Hematopoietic multipotent progenitor cell treated with erythropoietin and hydrocortisone succinate and interleukin-3 and kit ligand, for 15 days (in vitro differentiated cells): Measurements from ENCODE around the gene CD34.
"Not testable (repeated sequence)": the region's sequence is repeated elsewhere in the genome, so short reads cannot be mapped to it uniquely, and the experiment has no call there.

Experiments used
- DNase-seq: peaks from one replicate; pipeline ENCODE4 v3.0.0-alpha.2; 2015; ENCODE audit warnings: low spot score

CD34 gene

GRCh38 chr1:207910591-207911354 lies at the start of gene CD34:
TSS of gene CD34 (minus strand) at chr1:207911125. CDS start at chr1:207911080, 45 bp downstream.
- DNase-seq: no peak

- DNase-seq: no peak
These were observed 49.4 kb upstream of the CD34 start for GRCh38 chr1:207960346-207960745.

GRCh38 chr1:207959910-207960309 lies 49.0 kb upstream of the CD34 start:
- DNase-seq: no peak

- peak; percentile 14 for DNase-seq
These were observed 48.4 kb upstream of the CD34 start for GRCh38 chr1:207959141-207959825.

GRCh38 chr1:207958376-207959139 lies 47.6 kb upstream of the CD34 start:
- DNase-seq: no peak

- DNase-seq: no peak
These were observed 46.1 kb upstream of the CD34 start for GRCh38 chr1:207956986-207957385.

- DNase-seq: no peak
These were observed 43.2 kb upstream of the CD34 start for GRCh38 chr1:207954104-207954503.

- DNase-seq: no peak
These were observed 42.0 kb upstream of the CD34 start for GRCh38 chr1:207952617-207953542.

- DNase-seq: no peak
These were observed 40.7 kb upstream of the CD34 start for GRCh38 chr1:207951652-207952051.

GRCh38 chr1:207950750-207951149 lies 39.8 kb upstream of the CD34 start:
- DNase-seq: no peak

GRCh38 chr1:207949571-207950195 lies 38.8 kb upstream of the CD34 start:
- no peak for DNase-seq

- DNase-seq: no peak
These were observed 37.8 kb upstream of the CD34 start for GRCh38 chr1:207948536-207949250.

GRCh38 chr1:207946756-207947155 lies 35.8 kb upstream of the CD34 start:
- DNase-seq: no peak

GRCh38 chr1:207944571-207944970 lies 33.6 kb upstream of the CD34 start:
- DNase-seq: no peak

GRCh38 chr1:207942337-207942741 lies 31.4 kb upstream of the CD34 start:
- not testable (repeated sequence) for DNase-seq

- DNase-seq: no peak
These were observed 30.7 kb upstream of the CD34 start for GRCh38 chr1:207941665-207942064.

- DNase-seq: no peak
These were observed 27.1 kb upstream of the CD34 start for GRCh38 chr1:207938016-207938415.

GRCh38 chr1:207937204-207937603 lies 26.3 kb upstream of the CD34 start:
- no peak for DNase-seq

GRCh38 chr1:207935166-207935583 lies 24.2 kb upstream of the CD34 start:
- no peak for DNase-seq

- no peak for DNase-seq
These were observed 22.4 kb upstream of the CD34 start for GRCh38 chr1:207933205-207933800.
